Vagina (tissue), 2 donors: ENCODE results near the gene CABLES2.

Experiments used
- POLR2A ChIP-seq, 2 donors: fragments of 450-650 bp; IDR thresholded peaks; one replicate each; pipeline ENCODE4 v1.6.1; 2017; ENCODE audit warnings: antibody characterized with exemption in 2 of 2, mild to moderate bottlenecking in 2 of 2, moderate library complexity in 2 of 2
- POLR2AphosphoS5 ChIP-seq, 2 donors: sonication (generic); formaldehyde crosslinking; IDR thresholded peaks; one replicate each; pipeline ENCODE4 v1.9.0; 2017; ENCODE audit warnings: antibody characterized with exemption in 2 of 2, mild to moderate bottlenecking in 2 of 2, low read depth in 1 of 2; ENCODE audit not compliant: insufficient read depth in 1 of 2
- TF ChIP-seq, protein P1 (sequence below), 3 experiments: fragments of 450-650 bp in 2 of 3; fragments of 200-600 bp in 1 of 3; sonication (generic) in 1 of 3; IDR thresholded peaks; one replicate each; pipeline ENCODE4 v1.5.1; 2017 to 2019; ENCODE audit warnings: antibody characterized with exemption in 3 of 3, mild to moderate bottlenecking in 2 of 3, moderate library complexity in 2 of 3

DNA sequence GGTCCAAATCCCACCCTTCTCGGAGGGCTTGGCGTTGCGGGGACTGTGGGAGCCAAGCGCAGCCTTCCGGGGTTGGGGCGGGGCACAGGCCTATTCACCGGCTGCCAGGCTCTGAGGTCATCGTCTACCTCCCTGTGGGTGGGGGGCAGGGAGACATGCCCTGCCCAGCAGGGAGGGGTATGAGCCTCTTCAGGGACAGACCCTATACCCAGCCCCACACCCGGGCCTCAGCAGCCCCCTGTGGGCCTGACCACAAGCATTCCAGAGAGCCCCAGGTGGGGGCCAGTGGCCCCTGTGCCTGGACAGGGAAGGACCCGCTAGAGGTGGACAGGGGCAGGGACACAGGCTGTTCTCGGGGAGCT is 51.6 kb downstream of the CABLES2 start:
- TF ChIP-seq, protein P1, sequence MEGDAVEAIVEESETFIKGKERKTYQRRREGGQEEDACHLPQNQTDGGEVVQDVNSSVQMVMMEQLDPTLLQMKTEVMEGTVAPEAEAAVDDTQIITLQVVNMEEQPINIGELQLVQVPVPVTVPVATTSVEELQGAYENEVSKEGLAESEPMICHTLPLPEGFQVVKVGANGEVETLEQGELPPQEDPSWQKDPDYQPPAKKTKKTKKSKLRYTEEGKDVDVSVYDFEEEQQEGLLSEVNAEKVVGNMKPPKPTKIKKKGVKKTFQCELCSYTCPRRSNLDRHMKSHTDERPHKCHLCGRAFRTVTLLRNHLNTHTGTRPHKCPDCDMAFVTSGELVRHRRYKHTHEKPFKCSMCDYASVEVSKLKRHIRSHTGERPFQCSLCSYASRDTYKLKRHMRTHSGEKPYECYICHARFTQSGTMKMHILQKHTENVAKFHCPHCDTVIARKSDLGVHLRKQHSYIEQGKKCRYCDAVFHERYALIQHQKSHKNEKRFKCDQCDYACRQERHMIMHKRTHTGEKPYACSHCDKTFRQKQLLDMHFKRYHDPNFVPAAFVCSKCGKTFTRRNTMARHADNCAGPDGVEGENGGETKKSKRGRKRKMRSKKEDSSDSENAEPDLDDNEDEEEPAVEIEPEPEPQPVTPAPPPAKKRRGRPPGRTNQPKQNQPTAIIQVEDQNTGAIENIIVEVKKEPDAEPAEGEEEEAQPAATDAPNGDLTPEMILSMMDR (IDR thresholded peaks at IDR 0.05), result no peak
- peak in 1 of 2 donors; percentile 21 for TF ChIP-seq POLR2AphosphoS5 (IDR thresholded peaks at IDR 0.05; ENCODE audit: insufficient read depth in 1 of 2, low read depth in 1 of 2)
- no peak for TF ChIP-seq POLR2A (IDR thresholded peaks at IDR 0.05)
